Inferior parietal cortex (tissue), 1 donor: ENCODE measurements around the gene SH2B3.
A peak's percentile ranks its signal among the peaks of the same experiment; 100 is the strongest.
"Not testable (repeated sequence)": the region's sequence is repeated elsewhere in the genome, so short reads cannot be mapped to it uniquely, and the experiment has no call there.

ENCODE experiments used
- DNase-seq: peaks from one replicate; pipeline ENCODE4 v3.0.0-alpha.2; 2016; ENCODE audit errors: extremely low spot score

The SH2B3 gene

GRCh38 chr12:111387747-111388323 is 17.9 kb upstream of the SH2B3 start:
- DNase-seq, result no peak

GRCh38 chr12:111389635-111390034 is 16.1 kb upstream of the SH2B3 start:
- DNase-seq, result no peak

- no peak for DNase-seq
Observed at GRCh38 chr12:111390910-111391309, 14.8 kb upstream of the SH2B3 start.

DNA sequence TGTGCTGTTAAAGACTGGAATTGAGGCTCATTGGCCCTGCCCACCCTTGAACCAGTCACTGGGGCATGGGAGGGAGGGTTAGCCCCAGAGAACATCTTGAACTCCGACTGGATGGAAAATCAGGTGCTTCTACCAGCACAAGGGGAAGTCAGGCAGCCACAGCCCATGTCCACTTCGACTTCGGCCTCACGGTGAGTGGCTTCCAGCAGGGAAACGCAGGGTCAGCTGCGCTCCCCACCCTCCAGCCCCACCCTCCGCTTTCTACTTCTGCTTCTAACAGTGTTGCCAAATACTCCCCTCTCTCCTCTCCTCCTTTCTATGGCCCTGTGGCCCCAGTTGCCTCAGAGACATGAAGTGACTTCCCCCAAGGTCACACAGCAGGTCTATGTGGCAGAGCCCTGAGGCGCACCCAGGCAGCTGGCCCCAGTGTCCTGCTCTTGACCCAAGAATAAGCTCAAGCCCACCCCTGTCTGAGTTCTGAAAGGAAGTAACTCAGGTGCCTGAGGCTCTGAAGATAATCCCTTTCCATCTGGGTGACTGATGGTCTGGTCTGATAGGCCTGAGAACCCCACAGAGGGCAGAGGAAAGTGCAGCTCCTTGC is 11.9 kb upstream of the SH2B3 start:
- DNase-seq, result no peak

DNA sequence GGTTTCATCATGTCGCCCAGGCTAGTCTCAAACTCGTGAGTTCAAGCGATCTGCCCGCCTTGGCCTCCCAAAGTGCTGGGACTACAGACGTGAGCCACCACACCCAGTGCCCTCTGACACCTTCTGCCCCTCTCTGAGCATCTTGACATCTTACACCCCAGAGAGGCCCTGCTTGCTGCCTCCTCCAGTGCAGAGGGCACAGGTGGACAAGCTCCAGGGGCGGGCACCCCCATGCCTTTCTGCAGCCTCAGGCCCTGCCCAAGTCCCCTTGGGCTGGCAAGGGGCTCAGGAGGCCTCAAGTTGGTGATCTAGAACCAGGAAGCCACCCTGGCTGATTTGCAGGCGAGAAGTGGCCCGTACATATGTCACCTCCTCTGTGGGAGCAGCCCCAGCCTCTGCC is 11.2 kb upstream of the SH2B3 start:
- no peak for DNase-seq

- DNase-seq, result no peak
Observed at GRCh38 chr12:111395336-111396187, 10.2 kb upstream of the SH2B3 start.

GRCh38 chr12:111396271-111396670 is 9.5 kb upstream of the SH2B3 start:
- DNase-seq, result not testable (repeated sequence)

GRCh38 chr12:111396726-111397445 is 8.8 kb upstream of the SH2B3 start:
- peak; percentile 86 for DNase-seq

DNA sequence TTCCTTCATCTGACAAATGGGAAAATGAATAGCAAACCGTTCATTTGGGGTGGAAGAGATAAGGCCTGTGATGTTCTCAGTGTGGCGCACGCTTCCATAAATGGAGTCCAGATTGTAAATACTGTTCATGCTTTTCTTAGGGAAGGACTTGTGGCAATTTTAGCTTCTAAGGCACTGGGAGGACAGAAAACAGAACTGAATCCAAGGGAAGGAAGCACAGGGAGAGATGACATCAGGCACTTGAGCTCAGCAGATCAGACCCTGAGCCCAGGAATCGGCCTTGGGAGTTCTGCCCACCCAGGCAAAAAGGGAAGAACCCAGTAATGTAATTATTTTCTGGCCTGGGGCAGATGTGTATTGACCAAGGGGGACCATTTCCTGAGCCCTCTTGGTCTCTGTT is 7.2 kb upstream of the SH2B3 start:
- DNase-seq, result no peak

DNA sequence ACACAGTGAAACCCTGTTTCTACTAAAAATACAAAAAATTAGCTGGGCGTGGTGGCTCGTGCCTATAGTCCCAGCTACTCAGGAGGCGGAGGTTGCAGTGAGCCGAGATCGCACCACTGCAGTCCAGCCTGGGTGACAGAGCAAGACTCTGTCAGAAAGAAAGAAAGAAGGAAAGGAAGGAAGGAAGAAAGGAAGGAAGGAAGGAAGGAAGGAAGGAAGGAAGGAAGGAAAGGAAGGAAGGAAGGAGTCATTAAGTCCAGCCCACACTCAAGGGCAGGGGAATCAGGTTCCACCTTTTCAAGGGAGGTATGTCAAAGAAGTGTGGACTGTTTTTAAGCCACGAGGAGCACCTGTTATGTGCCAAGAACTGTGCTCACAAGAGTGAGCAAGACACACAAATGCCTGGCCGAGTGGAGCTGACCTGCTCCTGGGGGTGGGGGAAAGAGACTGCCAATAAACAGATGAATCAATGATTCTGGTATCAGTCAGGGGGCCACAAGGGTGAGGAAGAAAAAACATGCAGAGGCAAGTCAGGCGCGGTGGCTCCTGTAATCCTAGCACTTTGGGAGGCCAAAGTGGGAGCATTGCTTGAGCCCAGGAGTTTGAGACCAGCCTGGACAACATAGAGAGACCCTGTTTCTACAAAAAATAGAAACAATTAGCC is 5.8 kb upstream of the SH2B3 start:
- DNase-seq, result not testable (repeated sequence)

GRCh38 chr12:111401167-111401605 is 4.5 kb upstream of the SH2B3 start:
- DNase-seq, result no peak

- not testable (repeated sequence) for DNase-seq
Observed at GRCh38 chr12:111402490-111402824, 3.3 kb upstream of the SH2B3 start.

- no peak for DNase-seq
Observed at GRCh38 chr12:111404362-111405148, 1.2 kb upstream of the SH2B3 start.

DNA sequence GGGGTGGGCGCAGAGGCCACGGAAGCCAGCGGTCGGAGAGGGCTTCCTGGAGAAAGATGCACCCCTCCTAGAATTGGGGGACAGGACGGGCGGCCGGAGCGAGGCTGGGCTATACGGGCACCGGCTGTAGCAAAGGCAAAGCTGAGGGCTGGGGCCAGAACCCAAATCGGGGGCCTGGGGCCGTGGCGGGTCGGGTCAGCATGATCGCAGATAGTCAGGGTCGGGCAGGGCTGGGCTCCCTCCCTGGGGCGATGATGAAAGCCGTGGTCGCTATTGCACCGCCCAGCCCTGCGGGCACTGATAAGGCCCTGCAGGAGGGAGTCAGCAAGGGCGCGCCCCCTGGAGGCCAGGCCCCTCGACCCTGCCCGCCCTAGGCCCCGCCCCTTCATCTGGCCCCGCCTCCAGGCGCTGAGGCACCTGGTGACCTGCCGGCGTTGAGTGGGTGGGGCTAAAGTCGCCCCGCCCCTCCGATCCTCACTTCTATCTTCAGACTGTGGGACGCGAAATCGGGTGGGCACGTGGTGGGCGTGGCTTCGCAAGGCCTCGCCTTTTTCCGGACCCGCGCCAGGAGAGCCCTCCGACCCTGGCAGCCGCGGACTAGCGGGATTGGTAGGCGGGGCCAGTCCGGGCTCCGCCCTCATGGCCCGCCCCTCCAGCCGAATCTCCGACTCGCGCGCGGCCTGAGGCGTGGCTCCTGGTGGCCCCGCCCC is 419 bp upstream of the SH2B3 start:
- peak; percentile 81 for DNase-seq

- DNase-seq, result no peak
Observed at GRCh38 chr12:111406474-111407376, 1.0 kb downstream of the SH2B3 start.

DNA sequence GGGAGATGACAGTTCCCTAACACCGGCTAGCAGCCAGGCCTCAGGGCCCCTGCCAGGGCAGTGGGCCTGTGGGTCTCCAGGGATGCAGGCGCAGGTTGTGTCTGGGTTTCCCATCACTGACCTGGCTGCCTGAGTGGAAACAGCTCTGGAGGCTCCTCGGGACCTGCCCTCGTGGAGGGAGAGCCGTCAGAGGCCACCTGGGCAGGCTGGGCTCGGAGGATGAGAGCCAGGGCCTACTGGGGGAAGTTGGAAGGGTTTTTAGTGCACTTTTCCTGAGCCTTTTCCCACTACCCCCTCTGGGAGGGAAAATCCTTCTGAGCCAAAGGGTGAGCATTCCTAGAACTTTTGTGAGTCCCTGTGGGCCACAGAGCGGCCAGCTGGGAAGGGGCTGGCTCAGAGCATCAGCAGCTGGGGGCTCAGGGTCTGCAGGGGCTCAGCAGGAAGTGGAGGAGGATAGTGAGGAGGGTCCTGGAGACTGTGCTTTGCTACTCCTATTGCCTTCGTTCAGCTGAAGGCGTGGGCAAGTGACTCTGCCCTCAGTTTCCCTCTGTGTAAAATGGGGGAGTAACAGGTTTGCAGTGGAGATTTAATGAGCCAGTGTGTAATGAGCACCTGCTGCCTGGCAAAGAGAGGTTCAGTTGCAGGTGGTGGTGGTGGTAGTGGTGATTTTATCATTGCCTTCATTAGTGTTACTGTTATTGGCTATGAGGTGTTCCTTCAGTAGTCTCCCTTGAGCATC is 1.8 kb downstream of the SH2B3 start:
- no peak for DNase-seq

GRCh38 chr12:111408116-111408440 is 2.4 kb downstream of the SH2B3 start:
- no peak for DNase-seq

- no peak for DNase-seq
Observed at GRCh38 chr12:111408686-111409402, 3.1 kb downstream of the SH2B3 start.
